ENCODE results near the gene NRCAM.
"Not testable (repeated sequence)": the region's sequence is repeated elsewhere in the genome, so short reads cannot be mapped to it uniquely, and the experiment has no call there.

NRCAM gene

GRCh38 chr7:108393097-108393496 is 63.1 kb downstream of the NRCAM start:
- DNase-seq, result not testable (repeated sequence)

DNA sequence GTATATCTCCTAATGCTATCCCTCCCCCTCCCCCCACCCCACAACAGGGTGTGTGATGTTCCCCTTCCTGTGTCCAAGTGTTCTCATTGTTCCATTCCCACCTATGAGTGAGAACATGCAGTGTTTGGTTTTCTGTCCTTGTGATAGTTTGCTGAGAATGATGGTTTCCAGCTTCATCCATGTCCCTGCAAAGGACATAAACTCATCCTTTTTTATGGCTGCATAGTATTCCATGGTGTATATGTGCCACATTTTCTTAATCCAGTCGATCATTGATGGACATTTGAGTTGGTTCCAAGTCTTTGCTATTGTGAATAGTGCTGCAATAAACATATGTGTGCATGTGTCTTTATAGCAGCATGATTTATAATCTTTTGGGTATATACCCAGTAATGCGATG is 68.5 kb downstream of the NRCAM start:
- not testable (repeated sequence) for DNase-seq

- no peak for DNase-seq
These were observed 70.3 kb downstream of the NRCAM start for GRCh38 chr7:108385834-108386422.

DNA sequence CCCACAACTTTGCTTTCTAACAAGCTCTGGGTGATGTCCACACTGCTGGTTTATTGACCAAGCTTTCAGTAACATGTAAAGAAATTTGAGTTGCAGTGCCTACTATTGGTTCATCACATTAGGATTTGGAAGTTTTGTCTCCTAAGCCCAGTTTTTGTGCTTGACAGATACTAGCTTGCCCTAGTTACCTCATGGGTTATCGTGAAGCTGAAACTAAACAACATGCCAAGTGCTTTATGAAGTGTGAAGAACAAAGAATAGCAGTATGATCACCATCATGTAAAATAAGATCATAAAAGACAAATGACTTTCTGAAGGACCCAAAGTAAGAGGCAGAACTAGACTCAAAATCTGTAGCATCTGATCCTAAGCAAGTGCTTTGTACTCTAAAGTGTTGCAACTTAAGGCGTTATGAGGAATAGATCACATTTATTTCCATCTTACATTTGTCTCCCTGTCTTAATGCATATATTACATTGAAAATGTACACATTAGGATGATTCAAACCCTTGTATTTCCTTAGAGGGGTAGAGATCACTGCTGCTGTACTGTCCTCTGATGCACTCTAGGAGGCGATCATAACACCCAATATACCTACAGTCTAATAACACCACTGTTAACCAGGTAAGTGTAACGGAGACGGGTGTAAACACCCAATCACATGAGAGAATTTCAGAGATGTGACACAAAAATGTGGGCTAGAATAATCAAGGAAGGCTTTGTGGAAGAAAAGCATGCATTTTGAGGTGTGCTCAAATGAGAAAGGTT is 71.3 kb downstream of the NRCAM start:
- no peak for DNase-seq

DNA sequence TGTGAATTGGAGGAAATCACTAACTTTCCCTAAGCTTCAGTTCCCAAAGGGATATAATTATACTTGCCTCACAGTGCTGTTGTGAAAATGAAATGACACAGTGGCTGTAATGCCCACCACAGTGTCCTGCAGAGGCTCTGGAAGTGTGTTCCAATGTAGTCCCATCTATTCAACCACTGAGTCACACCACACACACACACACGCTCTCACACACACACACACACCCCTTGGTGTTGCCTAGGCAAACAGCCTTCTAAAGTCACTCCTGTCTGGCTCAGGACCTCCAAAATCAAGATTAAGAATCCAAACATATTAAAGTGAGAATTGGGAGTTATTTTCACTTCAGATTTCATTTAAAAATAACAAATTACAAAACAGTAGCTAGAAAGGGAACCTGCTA is 73.3 kb downstream of the NRCAM start:
- DNase-seq, result no peak

DNA sequence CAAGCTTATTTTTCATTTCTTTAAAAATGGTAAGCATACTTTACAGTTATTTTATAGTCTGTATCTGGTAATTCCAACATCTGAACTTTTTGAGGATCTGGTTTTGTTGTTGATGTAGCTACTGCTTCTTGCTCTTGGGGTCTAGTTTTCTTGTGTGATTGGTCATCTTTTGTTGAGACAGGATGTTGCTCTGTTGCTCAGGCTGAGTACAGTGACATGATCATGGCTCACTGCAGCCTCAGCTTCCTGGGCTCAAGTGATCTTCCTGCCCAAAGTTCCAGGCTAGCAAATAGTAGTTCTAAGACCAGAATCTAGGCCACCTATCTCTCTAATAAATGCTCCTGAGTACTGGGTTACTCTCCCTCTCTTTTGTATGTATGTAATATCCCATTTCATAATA is 75.7 kb downstream of the NRCAM start:
- DNase-seq, result no peak

DNA sequence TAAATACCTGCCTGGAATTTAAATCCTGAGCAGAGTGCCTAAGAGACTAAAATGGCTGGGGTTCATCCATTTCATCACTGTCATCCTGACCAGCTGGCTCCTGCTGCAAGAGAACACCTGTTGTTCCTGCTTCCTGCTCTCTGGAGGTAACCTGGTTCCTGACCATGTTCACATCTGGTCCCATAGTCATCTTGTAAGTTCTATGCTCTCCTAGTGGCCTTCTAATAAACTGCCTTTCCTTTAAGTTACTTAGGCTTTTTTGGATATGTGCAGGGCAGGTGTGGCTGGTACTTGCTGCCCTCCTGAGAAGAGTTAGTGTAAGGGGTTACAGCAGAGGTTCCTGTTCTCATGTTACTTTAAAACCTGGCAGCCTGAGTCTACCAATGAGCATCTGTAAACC is 80.0 kb downstream of the NRCAM start:
- peak; percentile 50 for DNase-seq

- no peak for DNase-seq
These were observed 80.6 kb downstream of the NRCAM start for GRCh38 chr7:108375668-108376067.

GRCh38 chr7:108374899-108375298 is 81.3 kb downstream of the NRCAM start:
- no peak for DNase-seq

DNA sequence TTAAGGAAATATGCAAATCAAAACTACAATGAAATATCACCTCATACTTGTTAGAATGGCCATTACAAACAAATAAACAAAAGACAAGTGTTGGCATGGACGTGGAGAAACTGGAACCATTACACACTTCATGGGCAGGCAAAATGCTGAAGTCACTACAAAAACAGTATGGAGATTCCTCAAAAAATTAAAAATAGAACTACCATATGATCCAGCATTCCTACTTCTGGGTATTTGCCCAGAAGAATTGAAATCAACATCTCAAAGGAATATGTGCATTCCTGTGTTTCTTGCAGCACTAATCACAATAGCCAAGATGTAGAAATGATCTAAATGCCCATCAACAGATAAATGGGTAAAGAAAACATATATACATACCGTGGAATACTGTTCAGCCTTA is 83.6 kb downstream of the NRCAM start:
- no peak for DNase-seq

GRCh38 chr7:108370616-108371015 is 85.6 kb downstream of the NRCAM start:
- DNase-seq, result no peak

DNA sequence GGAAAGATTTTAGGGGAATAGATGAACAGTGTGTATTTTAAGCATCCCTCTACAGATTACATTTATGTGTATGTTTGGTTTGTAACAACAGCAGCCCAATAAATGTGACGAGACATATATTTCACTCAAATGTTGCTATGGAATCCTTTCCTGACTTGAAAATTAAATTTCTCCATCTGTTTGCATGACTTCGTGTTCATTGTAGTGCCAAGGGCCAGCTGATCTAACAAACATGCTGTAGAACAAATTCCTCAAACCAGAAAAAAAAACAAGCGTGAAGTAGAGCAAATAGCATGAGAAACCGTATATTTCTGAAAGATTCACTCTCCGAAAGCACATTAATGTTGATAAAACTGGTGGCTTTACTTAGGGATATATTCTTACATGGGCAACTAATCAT is 87.8 kb downstream of the NRCAM start:
- no peak for DNase-seq

DNA sequence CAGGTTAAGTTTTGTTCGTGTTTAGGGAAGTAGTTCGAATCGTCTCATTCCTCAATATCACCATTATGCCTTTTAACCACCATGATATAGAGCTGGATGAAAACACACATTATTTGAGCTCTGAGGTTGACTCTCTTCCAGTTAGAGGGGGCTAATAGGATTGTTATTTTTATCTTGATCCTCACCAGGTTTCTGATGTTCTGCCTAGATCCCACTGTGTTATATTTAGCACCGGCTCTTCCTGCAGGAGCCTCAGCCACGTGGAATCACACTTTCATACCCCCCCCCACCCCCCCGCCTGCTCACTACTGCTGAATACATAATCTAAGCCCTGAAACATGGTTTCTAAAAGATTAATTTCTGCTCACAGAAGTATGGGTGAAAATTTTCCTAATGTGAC is 88.3 kb downstream of the NRCAM start:
- no peak for DNase-seq

GRCh38 chr7:108367314-108367713 is 88.9 kb downstream of the NRCAM start:
- no peak for DNase-seq

DNA sequence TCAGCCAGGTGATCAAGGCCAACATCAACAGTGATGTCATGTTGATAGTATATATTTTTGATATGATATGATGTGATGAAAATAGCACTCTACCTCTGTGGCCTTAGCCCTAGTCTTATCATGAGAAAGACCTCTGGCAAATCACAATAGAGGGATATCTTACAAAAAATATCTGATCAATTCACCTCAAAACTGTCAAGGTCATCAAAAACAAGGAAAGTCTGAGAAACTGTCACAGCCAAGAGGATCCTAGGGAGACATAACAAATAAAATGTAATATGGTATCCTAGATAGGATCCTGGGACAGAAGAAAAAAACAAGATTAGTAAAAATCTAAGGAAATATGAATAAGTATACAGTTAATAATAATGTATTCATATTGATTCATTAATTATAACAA is 92.6 kb downstream of the NRCAM start:
- DNase-seq, result no peak

- no peak for DNase-seq
These were observed 96.0 kb downstream of the NRCAM start for GRCh38 chr7:108360058-108360800.

- DNase-seq, result no peak
These were observed 97.7 kb downstream of the NRCAM start for GRCh38 chr7:108358553-108358952.

DNA sequence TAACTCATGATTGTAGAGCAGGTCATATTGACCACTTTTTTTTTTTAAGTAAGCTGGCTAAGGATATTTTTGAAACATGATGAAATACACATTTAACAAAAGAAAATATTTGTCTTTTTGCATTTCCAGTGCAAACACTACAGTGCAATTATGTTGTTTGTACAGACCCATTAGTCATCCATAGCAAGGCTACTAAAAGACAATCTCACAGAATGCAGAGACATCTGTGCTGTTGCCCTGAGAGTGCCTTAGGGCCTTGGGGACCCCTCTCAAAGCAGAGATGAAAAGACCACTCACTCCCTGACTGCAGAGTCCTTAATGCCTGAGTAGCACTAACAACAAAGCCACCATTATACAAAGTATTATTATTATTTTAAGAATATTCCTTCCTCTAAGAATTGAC is 104.5 kb downstream of the NRCAM start:
- no peak for DNase-seq

- no peak for DNase-seq
These were observed 107.3 kb downstream of the NRCAM start for GRCh38 chr7:108348913-108349312.

- DNase-seq, result peak; percentile 27
These were observed 108.6 kb downstream of the NRCAM start for GRCh38 chr7:108347616-108348015.

GRCh38 chr7:108345710-108346336 is 110.4 kb downstream of the NRCAM start:
- DNase-seq, result no peak

GRCh38 chr7:108340856-108341411 is 115.3 kb downstream of the NRCAM start:
- no peak for DNase-seq

GRCh38 chr7:108340406-108340805 is 115.8 kb downstream of the NRCAM start:
- not testable (repeated sequence) for DNase-seq
